HepG2 (cell line): ENCODE measurements around the gene BICDL2. TPM values are rescaled to one million over a fixed set of nuclear protein-coding genes. Genes with fewer than 3 reads are reported as not detected.

Experiments used
- ATAC-seq: fragments of 200-7000 bp; cut with Tn5 transposase; 3 replicates; pipeline ENCODE4 v1.9.1; 2020; ENCODE audit warnings: mild to moderate bottlenecking, moderate library complexity
- BruUV-seq: library from RNA; stranded (reverse); fragments of 400-500 nt; replicated peaks from 2 replicates; lab custom pipeline; 2021; lab: Mats Ljungman, UMichigan
- CTCF ChIA-PET: fragments of 300-600 bp; formaldehyde crosslinking; extraction: SDS; loops from one replicate; lab custom pipeline; 2021; ENCODE audit warnings: low total read pairs, inconsistent platforms, low intra/inter-chr PET ratio; lab: Yijun Ruan, JAX
- POLR2A ChIA-PET: fragments of 350-600 bp; sonication (Branson Sonifier 250); formaldehyde crosslinking; loops from one replicate; lab custom pipeline; 2020; ENCODE audit warnings: antibody characterized with exemption, inconsistent platforms; lab: Yijun Ruan, JAX
- DNase-seq: peaks from one replicate; pipeline ENCODE4 v3.0.0-alpha.2; 2015; ENCODE audit warnings: low spot score
- FAIRE-seq: peaks from 3 replicates; lab custom pipeline; 2011; peaks lifted over from hg19 to GRCh38; lab: Jason Lieb, UNC
- H2AFZ ChIP-seq: one replicate; pipeline ENCODE4 v1.6.1; 2011; ENCODE audit warnings: low read length, inconsistent platforms
- H3K27ac ChIP-seq: fragments of 300-600 bp; 3 replicates; pipeline ENCODE4 v1.8.0; 2011; ENCODE audit warnings: mixed run types, mild to moderate bottlenecking, mixed read lengths, low read length, inconsistent platforms; ENCODE audit not compliant: insufficient read depth; ENCODE audit errors: extremely low read length
- H3K27me3 ChIP-seq, 2 experiments: fragments of 200-600 bp in 1 of 2; 2 replicates in 1 of 2; 3 replicates in 1 of 2; pipeline versions ENCODE4 v1.6.0 to v1.8.0; 2011; ENCODE audit warnings: low read length in 2 of 2, mild to moderate bottlenecking in 2 of 2, moderate library complexity in 2 of 2, inconsistent platforms in 1 of 2; ENCODE audit not compliant: insufficient read depth in 2 of 2, control insufficient read depth in 1 of 2
- H3K36me3 ChIP-seq, 2 experiments: fragments of 200-600 bp in 1 of 2; replicated peaks in 1 of 2; 2 replicates in 1 of 2; 3 replicates in 1 of 2; pipeline versions ENCODE4 v1.5.1 to v1.8.0; 2011; ENCODE audit warnings: low read length in 2 of 2, inconsistent platforms in 1 of 2; ENCODE audit not compliant: insufficient read depth in 2 of 2, control insufficient read depth in 1 of 2
- H3K4me1 ChIP-seq: 2 replicates; pipeline ENCODE4 v1.5.1; 2012; ENCODE audit warnings: low read length, inconsistent platforms; ENCODE audit not compliant: insufficient read depth
- H3K4me2 ChIP-seq: 2 replicates; pipeline ENCODE4 v1.6.0; 2011; ENCODE audit warnings: low read depth, low read length, inconsistent platforms
- H3K4me3 ChIP-seq, 3 experiments: fragments of 200-600 bp in 1 of 3; sonication (generic), shearing (Covaris generic) in 1 of 3; replicated peaks in 1 of 3; 2 replicates each; pipeline ENCODE4 v1.5.1; 2011 to 2016; ENCODE audit warnings: low read length in 3 of 3, inconsistent platforms in 2 of 3, low read depth in 2 of 3, mild to moderate bottlenecking in 2 of 3, control low read depth in 1 of 3, mixed read lengths in 1 of 3; ENCODE audit not compliant: insufficient read depth in 1 of 3
- H3K79me2 ChIP-seq: one replicate; pipeline ENCODE4 v1.6.1; 2011; ENCODE audit warnings: low read length, inconsistent platforms; ENCODE audit not compliant: insufficient read depth
- H3K9ac ChIP-seq: 2 replicates; pipeline ENCODE4 v1.6.0; 2011; ENCODE audit warnings: mild to moderate bottlenecking, low read depth, low read length, inconsistent platforms; ENCODE audit not compliant: insufficient read depth
- H3K9me3 ChIP-seq: 2 replicates; pipeline ENCODE4 v1.5.1; 2012; ENCODE audit warnings: mild to moderate bottlenecking, low read length
- H4K20me1 ChIP-seq: 2 replicates; pipeline ENCODE4 v1.6.0; 2011; ENCODE audit warnings: inconsistent platforms, mild to moderate bottlenecking, low read length, moderate library complexity; ENCODE audit not compliant: insufficient read depth
- RAD51 ChIP-seq: fragments of 450-650 bp; IDR thresholded peaks from 2 replicates; pipeline ENCODE4 v1.6.1; 2016; ENCODE audit warnings: borderline replicate concordance
- ZNF737 ChIP-seq: sonication (generic); formaldehyde crosslinking; IDR thresholded peaks from 2 replicates; pipeline ENCODE4 v1.5.0; 2020; ENCODE audit warnings: missing genetic modification reagents, mild to moderate bottlenecking, borderline replicate concordance
- ZNF776 ChIP-seq: sonication (generic); formaldehyde crosslinking; IDR thresholded peaks from 2 replicates; pipeline ENCODE4 v1.4.0; 2020; ENCODE audit warnings: mild to moderate bottlenecking, missing genetic modification reagents
- WGBS: methylation state at CpG from one replicate; pipeline ENCODE4 v1.1.6; 2017; ENCODE audit warnings: low lambda C conversion rate; 5-methylcytosine and 5-hydroxymethylcytosine counted together
- in situ Hi-C: cut with HindIII; loops from 2 replicates; pipeline ENCODE4 v1.10.0; 2017; ENCODE audit warnings: low pct_unique_long_range_greater_than_20kb; ENCODE audit not compliant: extremely low pct_ligation_motif_present
- intact Hi-C: fragments of 100-400 bp; cut with micrococcal nuclease; formaldehyde crosslinking; loops from one replicate; pipeline ENCODE4 v1.10.0; 2022; ENCODE audit not compliant: unreplicated experiment
- polyA plus RNA-seq, 8 experiments: library from polyadenylated mRNA; depleted of rRNA in 3 of 8; stranded (reverse) in 7 of 8; unstranded in 1 of 8; fragments of >200 nt; fragmentation: Illumina TruSeq in 4 of 8; extraction: Trizol in 4 of 8; gene quantifications; 2 replicates each; pipeline versions ENCODE4 v1.2.1 to v1.2.3, GENCODE V29; 2011 to 2016; ENCODE audit warnings: low read depth in 4 of 8, missing spikeins in 1 of 8, mixed read lengths in 1 of 8; ENCODE audit not compliant: insufficient read depth in 1 of 8
- total RNA-seq, 5 experiments: library from RNA; depleted of rRNA; stranded (reverse); fragments of >200 nt; fragmentation: Illumina TruSeq; extraction: Trizol; gene quantifications; 2 replicates each; pipeline ENCODE4 v1.2.3, GENCODE V29; 2016; ENCODE audit warnings: low read depth in 1 of 5
- TF ChIP-seq, protein P1 (sequence below): sonication (generic); formaldehyde crosslinking; IDR thresholded peaks from 2 replicates; pipeline ENCODE4 v1.4.0; 2020; ENCODE audit warnings: missing genetic modification reagents, mild to moderate bottlenecking, borderline replicate concordance
- TF ChIP-seq, protein P2 (sequence below): sonication (generic); formaldehyde crosslinking; IDR thresholded peaks from 2 replicates; pipeline ENCODE4 v1.8.0; 2022; ENCODE audit warnings: missing genetic modification reagents, mild to moderate bottlenecking, borderline replicate concordance

Gene BICDL2
- total and polyA plus RNA-seq, 2 of the 13 experiments (the other 11 are each of a cell fraction or from before 2014, with no cell fraction given): 0.12 TPM; not detected in 1

DNA sequence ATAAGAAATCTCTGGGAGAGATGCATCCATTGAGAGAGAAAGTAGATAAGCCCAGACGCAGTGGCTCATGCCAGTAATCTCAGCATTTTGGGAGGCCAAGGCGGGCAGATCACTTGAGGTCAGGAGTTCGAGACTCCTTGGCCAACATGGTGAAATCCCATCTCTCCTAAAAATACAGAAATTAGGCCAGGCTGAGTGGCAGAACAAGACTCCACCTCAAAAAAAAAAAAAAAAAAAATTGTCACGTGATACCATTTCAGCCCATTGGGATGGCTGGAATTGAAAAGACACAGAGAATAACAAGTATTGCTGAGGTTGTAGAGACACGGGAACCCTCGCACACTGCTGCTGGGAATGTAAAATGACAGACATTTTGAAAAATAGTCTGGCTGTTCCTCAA, 25.8 kb upstream of the BICDL2 start:
- TF ChIP-seq RAD51 (peak; percentile 84), ZNF776 (CRISPR knock-in tag) (no peak)
- TF ChIP-seq, protein P1, sequence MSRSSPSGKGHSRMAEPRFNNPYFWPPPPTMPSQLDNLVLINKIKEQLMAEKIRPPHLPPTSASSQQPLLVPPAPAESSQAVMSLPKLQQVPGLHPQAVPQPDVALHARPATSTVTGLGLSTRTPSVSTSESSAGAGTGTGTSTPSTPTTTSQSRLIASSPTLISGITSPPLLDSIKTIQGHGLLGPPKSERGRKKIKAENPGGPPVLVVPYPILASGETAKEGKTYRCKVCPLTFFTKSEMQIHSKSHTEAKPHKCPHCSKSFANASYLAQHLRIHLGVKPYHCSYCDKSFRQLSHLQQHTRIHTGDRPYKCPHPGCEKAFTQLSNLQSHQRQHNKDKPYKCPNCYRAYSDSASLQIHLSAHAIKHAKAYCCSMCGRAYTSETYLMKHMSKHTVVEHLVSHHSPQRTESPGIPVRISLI (CRISPR knock-in tag): 0 out of 2 replicates have a peak, but pooled peaks have one; percentile 28
- TF ChIP-seq, all 625 proteins: peak for 2
- intact Hi-C loops (no loop called here), in situ Hi-C loops (no loop called here)
- Histone ChIP-seq H3K79me2 (peaks cover 17% of the 10 kb centered on the region), H3K4me3 (no peak overlapping the region), H2AFZ (no peak overlapping the region), H3K36me3 (peaks cover 4 to 5% of the 10 kb centered on the region in 2 experiments; a peak in 1 of 5 replicates), H3K4me1 (peaks cover 39% of the 10 kb centered on the region), H3K9me3 (no peaks in the 10 kb centered on the region), H3K4me2 (no peak overlapping the region), H3K27ac (no peak overlapping the region), H3K27me3 (no peaks in the 10 kb centered on the region; a peak in 2 of 5 replicates), H4K20me1 (no peaks in the 10 kb centered on the region), H3K9ac (no peak overlapping the region)
- ATAC-seq (no peak), FAIRE-seq (no peak), DNase-seq (no peak)
- CTCF ChIA-PET: no interaction called here
- 78% methylated on average over 6 of the region's 6 CpGs for WGBS
- BruUV-seq: no TSS peak
- POLR2A ChIA-PET: interaction anchor here (0.6 kb wide), 1 partner anchor 306 kb away, joined by 3 read pairs; no protein-coding TSS in a partner anchor

DNA sequence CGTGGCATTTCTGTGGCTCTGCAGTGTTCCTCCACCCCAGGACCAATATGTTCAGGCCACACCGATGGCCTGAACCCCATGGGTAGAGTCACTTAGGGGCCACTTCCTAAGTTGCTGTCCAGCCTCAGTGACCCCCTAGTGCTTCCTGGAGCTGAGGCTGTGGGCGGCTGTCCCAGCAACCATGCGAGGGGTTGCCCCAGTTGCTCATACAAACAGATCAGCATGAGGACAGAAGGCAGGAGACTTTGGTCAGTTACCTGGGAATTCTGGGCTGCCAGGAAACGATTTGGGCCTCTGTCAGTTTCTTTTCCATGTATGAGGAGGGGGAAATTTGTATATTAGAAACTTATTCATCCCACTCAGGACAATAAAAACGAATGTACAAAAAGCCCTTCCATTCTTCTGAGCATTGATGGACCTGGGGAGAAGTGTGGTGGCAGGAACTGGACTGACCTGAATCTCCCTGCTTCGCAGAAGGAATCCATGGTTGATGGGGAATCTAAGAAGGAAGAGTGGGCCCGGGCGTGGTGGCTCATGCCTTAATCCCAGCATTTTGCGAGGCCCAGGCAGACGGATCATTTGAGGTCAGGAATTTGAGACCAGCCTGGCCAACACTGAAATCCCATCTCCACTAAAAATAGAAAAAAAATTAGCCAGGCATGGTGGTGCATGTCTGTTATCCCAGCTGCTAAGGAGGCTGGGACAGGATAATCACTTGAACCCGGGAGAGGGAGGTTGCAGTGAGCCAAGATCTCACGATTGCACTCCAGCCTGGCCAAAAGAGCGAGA, 23.8 kb upstream of the BICDL2 start:
- H3K9me3 ChIP-seq: no peaks in the 10 kb centered on the region
- ATAC-seq: no peak
- no peaks in the 10 kb centered on the region for H3K36me3 ChIP-seq
- peak; percentile 4 for FAIRE-seq
- H3K9ac ChIP-seq: peak overlapping the region; percentile 77; the same call in 1 of the 2 replicates
- in situ Hi-C loops: no loop called here
- ChIA-PET POLR2A (interaction anchor here (0.7 to 3.0 kb wide), 9 partner anchors 9 to 1291 kb away, joined by 3 to 30 read pairs (median 6); partner anchors contain the start of genes PAM16, TNFRSF12A and ZNF213), CTCF (interaction anchor here (1.3 kb wide), 1 partner anchor 35 kb away, joined by 7 read pairs; no protein-coding TSS in a partner anchor)
- H3K79me2 ChIP-seq: peaks cover 3% of the 10 kb centered on the region
- WGBS: 39% methylated on average over 12 of the region's 14 CpGs
- H3K27me3 ChIP-seq: no peaks in the 10 kb centered on the region; a peak in 1 of 5 replicates
- no peak for DNase-seq
- peak overlapping the region in 1 of 3 experiments; percentile 91; a peak in 2 of 6 replicates for H3K4me3 ChIP-seq
- H3K27ac ChIP-seq: no peak overlapping the region
- no peak for TF ChIP-seq ZNF737
- TF ChIP-seq, protein P2, sequence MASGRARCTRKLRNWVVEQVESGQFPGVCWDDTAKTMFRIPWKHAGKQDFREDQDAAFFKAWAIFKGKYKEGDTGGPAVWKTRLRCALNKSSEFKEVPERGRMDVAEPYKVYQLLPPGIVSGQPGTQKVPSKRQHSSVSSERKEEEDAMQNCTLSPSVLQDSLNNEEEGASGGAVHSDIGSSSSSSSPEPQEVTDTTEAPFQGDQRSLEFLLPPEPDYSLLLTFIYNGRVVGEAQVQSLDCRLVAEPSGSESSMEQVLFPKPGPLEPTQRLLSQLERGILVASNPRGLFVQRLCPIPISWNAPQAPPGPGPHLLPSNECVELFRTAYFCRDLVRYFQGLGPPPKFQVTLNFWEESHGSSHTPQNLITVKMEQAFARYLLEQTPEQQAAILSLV (CRISPR knock-in tag): 0 out of 2 replicates have a peak, but pooled peaks have one; percentile 24
- TF ChIP-seq, all 625 proteins: peak for 1
- H2AFZ ChIP-seq: no peak overlapping the region
- H4K20me1 ChIP-seq: no peaks in the 10 kb centered on the region
- H3K4me2 ChIP-seq: peak overlapping the region; percentile 99
- H3K4me1 ChIP-seq: peaks cover 25% of the 10 kb centered on the region
- intact Hi-C loops: no loop called here
- no TSS peak for BruUV-seq
